ENCODE data around the gene ARL14EPL. TPM values are rescaled to one million over a fixed set of nuclear protein-coding genes. Genes with fewer than 3 reads are reported as not detected.

The ARL14EPL gene
- total and polyA plus RNA-seq, 5 donors from 2014 or later, result not detected

DNA sequence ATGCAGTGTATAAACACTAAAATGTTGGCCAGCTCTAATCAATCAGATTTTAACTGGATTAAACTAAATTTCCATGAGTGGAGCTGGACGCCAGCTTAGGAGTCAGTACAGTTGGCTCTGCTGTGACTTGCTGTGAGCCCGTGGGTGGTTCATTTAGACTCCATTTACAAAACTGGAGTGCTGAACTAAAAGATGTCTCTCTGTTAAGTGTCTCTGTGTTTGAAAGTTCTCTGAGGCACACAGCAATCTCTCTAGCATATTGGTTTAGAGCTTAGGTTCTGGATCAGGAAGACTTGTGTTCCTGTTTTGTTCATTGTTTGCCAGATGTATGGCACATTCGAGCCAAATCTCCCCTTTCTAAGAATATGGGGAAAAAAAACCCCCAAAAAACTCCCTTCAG lies 28.0 kb upstream of the ARL14EPL start:
- Mint-ChIP-seq H3K9me3 (no peaks in the 10 kb centered on the region), H3K4me3 (no peak overlapping the region), H3K27ac (no peak overlapping the region), H3K4me1 (no peaks in the 10 kb centered on the region), H3K27me3 (peaks cover 8% of the 10 kb centered on the region), H3K36me3 (no peaks in the 10 kb centered on the region)
- no peaks in the 10 kb centered on the region for H3K36me3 ChIP-seq (ENCODE audit: control insufficient read depth, insufficient read depth, low read length)
- H3K27ac ChIP-seq (ENCODE audit: insufficient read depth, low read length, poor library complexity, severe bottlenecking), result no peak overlapping the region
- no peak overlapping the region for H3K4me3 ChIP-seq (ENCODE audit: low read depth, low read length)
- no peaks in the 10 kb centered on the region for H3K4me1 ChIP-seq (ENCODE audit: control insufficient read depth, insufficient read depth, low read length, poor library complexity, severe bottlenecking)
- H3K9me3 ChIP-seq (ENCODE audit: control insufficient read depth in 2 of 2, low read length in 2 of 2), result no peaks in the 10 kb centered on the region
- ATAC-seq (ENCODE audit: low read depth in 2 of 2), result no peak
- H3K27me3 ChIP-seq (ENCODE audit: control insufficient read depth, insufficient read depth, low read length), result no peaks in the 10 kb centered on the region
- DNase-seq, result no peak

DNA sequence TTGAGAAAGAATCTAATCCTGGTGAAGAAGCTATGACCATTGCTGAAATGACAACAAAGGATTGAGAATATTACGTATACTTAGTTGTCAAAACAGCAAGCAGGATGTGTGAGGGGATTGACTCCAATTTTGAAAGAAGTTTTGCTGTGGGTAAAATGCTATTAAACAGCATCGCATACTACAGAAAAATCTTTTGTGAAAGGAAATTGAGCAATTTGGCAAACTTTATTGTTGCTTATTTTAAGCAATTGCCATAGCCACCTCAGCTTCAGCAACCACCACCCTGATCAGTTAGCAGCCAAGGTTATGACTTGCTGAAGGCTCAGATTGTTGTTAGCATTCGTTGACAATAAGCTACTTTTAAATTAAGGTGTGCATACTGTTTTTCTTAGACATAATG lies 22.5 kb upstream of the ARL14EPL start:
- H3K9me3 ChIP-seq (ENCODE audit: control insufficient read depth in 2 of 2, low read length in 2 of 2), result no peaks in the 10 kb centered on the region
- H3K36me3 ChIP-seq (ENCODE audit: control insufficient read depth, insufficient read depth, low read length), result no peaks in the 10 kb centered on the region
- H3K4me3 Mint-ChIP-seq, result no peak overlapping the region
- no peaks in the 10 kb centered on the region for H3K4me1 ChIP-seq (ENCODE audit: control insufficient read depth, insufficient read depth, low read length, poor library complexity, severe bottlenecking)
- no peaks in the 10 kb centered on the region for H3K27me3 ChIP-seq (ENCODE audit: control insufficient read depth, insufficient read depth, low read length)
- no peaks in the 10 kb centered on the region for H3K36me3 Mint-ChIP-seq
- no peak overlapping the region for H3K4me3 ChIP-seq (ENCODE audit: low read depth, low read length)
- no peak for DNase-seq
- H3K4me1 Mint-ChIP-seq, result no peaks in the 10 kb centered on the region
- H3K27ac ChIP-seq (ENCODE audit: insufficient read depth, low read length, poor library complexity, severe bottlenecking), result no peak overlapping the region
- no peak for ATAC-seq (ENCODE audit: low read depth in 2 of 2)
- no peak overlapping the region for H3K27ac Mint-ChIP-seq
- peaks cover 0 to 1% (median 0%) of the 10 kb centered on the region in 7 donors for H3K9me3 Mint-ChIP-seq
- H3K27me3 Mint-ChIP-seq, result peaks cover 5% of the 10 kb centered on the region

DNA sequence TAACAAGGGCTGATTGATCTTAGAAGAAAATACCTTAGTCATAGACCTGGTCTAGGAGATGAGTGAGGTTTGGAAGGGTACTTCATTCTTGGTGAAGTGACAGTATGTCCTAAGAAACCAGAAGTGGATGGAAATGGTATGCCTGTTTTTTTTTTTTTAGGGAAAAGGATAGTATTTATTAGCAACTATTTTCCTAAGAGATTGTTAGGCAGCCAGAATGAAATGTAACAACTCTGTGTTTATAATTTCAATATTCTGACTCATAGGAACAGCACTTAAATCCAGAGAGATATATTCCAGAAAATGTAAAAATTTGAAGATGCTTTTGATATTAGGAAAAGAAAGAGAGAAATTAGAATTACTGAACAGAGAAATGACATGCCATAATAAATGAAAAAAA lies 21.2 kb upstream of the ARL14EPL start:
- H3K4me3 ChIP-seq (ENCODE audit: low read depth, low read length), result no peak overlapping the region
- no peak for ATAC-seq (ENCODE audit: low read depth in 2 of 2)
- peaks cover 7% of the 10 kb centered on the region for H3K27me3 Mint-ChIP-seq
- H3K27ac ChIP-seq (ENCODE audit: insufficient read depth, low read length, poor library complexity, severe bottlenecking), result no peak overlapping the region
- peaks cover 0 to 1% (median 0%) of the 10 kb centered on the region in 7 donors for H3K9me3 Mint-ChIP-seq
- H3K9me3 ChIP-seq (ENCODE audit: control insufficient read depth in 2 of 2, low read length in 2 of 2), result no peaks in the 10 kb centered on the region
- no peaks in the 10 kb centered on the region for H3K4me1 ChIP-seq (ENCODE audit: control insufficient read depth, insufficient read depth, low read length, poor library complexity, severe bottlenecking)
- no peaks in the 10 kb centered on the region for H3K36me3 Mint-ChIP-seq
- no peak overlapping the region for H3K27ac Mint-ChIP-seq
- no peak overlapping the region for H3K4me3 Mint-ChIP-seq
- no peaks in the 10 kb centered on the region for H3K4me1 Mint-ChIP-seq
- no peaks in the 10 kb centered on the region for H3K27me3 ChIP-seq (ENCODE audit: control insufficient read depth, insufficient read depth, low read length)
- no peaks in the 10 kb centered on the region for H3K36me3 ChIP-seq (ENCODE audit: control insufficient read depth, insufficient read depth, low read length)
- DNase-seq, result no peak

DNA sequence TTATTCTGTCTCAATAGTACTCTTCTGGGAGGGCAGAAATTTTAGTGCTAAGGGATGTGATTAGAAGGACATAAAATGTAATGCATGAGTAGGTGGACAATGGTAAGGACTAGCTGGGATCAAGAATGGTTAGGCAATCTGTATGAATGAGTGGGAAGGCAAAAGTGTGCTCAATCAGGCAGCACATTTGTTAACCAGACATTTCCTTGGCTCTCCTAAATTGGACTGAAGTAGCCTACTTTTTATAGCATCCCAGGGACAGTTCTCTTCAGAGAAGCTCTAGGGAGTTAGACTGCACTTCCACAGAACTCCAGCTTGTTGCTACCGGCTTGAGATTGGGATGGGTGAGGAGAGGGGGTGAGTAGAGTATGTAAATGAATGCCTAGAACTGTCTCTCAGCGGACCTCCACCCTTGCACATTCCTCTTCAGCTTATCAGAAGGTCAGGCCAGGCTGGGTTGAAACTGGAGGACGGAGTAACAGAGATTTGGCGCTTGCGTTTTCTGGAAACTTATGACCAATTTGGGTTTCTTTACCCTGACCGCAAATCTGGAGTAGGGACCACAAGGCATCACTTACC lies 19.0 kb upstream of the ARL14EPL start:
- Histone ChIP-seq H3K4me1 (ENCODE audit: control insufficient read depth, insufficient read depth, low read length, poor library complexity, severe bottlenecking) (no peaks in the 10 kb centered on the region), H3K4me3 (ENCODE audit: low read depth, low read length) (no peak overlapping the region), H3K9me3 (ENCODE audit: control insufficient read depth in 2 of 2, low read length in 2 of 2) (no peaks in the 10 kb centered on the region), H3K27ac (ENCODE audit: insufficient read depth, low read length, poor library complexity, severe bottlenecking) (no peak overlapping the region), H3K27me3 (ENCODE audit: control insufficient read depth, insufficient read depth, low read length) (peaks cover 2% of the 10 kb centered on the region), H3K36me3 (ENCODE audit: control insufficient read depth, insufficient read depth, low read length) (no peaks in the 10 kb centered on the region)
- Mint-ChIP-seq H3K4me1 (no peaks in the 10 kb centered on the region), H3K27ac (no peak overlapping the region), H3K4me3 (no peak overlapping the region), H3K27me3 (peaks cover 7% of the 10 kb centered on the region), H3K36me3 (no peaks in the 10 kb centered on the region), H3K9me3 (peaks cover 0 to 1% (median 0%) of the 10 kb centered on the region in 7 donors)
- DNase-seq (no peak), ATAC-seq (ENCODE audit: low read depth in 2 of 2) (no peak)

DNA sequence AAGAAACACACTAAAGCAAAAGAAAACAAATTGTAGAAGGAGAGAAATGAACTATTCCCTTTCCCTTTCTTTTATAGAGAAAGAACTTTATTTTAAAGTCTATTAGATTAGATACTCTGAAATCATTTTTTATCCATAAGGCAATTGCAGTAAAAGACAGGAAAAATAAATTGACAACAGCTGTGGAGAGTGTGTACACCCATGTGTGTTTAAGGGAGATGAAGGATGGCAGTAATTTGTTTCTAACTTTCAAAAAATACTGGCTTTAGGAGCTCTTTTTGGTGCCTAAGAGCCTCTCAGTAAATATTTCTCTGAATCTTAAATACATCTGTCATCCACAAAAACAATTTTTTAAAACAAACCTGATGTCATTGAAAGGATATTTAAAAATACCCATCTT lies 18.3 kb upstream of the ARL14EPL start:
- ATAC-seq (ENCODE audit: low read depth in 2 of 2), result no peak
- Mint-ChIP-seq H3K36me3 (no peaks in the 10 kb centered on the region), H3K9me3 (peaks cover 0 to 1% (median 0%) of the 10 kb centered on the region in 7 donors), H3K4me1 (no peaks in the 10 kb centered on the region), H3K27me3 (peaks cover 9% of the 10 kb centered on the region), H3K4me3 (no peak overlapping the region), H3K27ac (no peak overlapping the region)
- Histone ChIP-seq H3K4me1 (ENCODE audit: control insufficient read depth, insufficient read depth, low read length, poor library complexity, severe bottlenecking) (no peaks in the 10 kb centered on the region), H3K36me3 (ENCODE audit: control insufficient read depth, insufficient read depth, low read length) (no peaks in the 10 kb centered on the region), H3K4me3 (ENCODE audit: low read depth, low read length) (no peak overlapping the region), H3K27me3 (ENCODE audit: control insufficient read depth, insufficient read depth, low read length) (peaks cover 2% of the 10 kb centered on the region), H3K9me3 (ENCODE audit: control insufficient read depth in 2 of 2, low read length in 2 of 2) (no peaks in the 10 kb centered on the region), H3K27ac (ENCODE audit: insufficient read depth, low read length, poor library complexity, severe bottlenecking) (no peak overlapping the region)
- no peak for DNase-seq

DNA sequence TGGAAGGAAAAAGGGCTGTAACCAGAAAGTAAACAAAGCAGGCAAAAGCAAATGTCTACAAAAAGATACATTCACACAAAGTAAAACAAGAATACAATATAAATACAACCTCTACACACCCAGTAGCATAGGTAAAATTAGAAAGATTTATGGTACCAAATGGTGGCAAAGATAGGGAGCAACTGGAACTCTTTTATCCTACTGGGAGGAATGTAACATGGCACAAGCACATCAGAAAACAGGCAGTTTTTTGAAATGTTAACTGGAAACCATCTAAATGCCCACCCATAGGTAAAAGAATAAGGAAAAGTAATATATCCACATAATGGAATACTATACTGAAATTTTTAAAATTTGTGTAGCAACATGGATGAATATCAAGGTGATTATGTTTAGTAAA lies 8.7 kb upstream of the ARL14EPL start:
- Histone ChIP-seq H3K4me3 (ENCODE audit: low read depth, low read length) (no peak overlapping the region), H3K27ac (ENCODE audit: insufficient read depth, low read length, poor library complexity, severe bottlenecking) (no peak overlapping the region), H3K36me3 (ENCODE audit: control insufficient read depth, insufficient read depth, low read length) (no peaks in the 10 kb centered on the region), H3K9me3 (ENCODE audit: control insufficient read depth in 2 of 2, low read length in 2 of 2) (no peaks in the 10 kb centered on the region), H3K4me1 (ENCODE audit: control insufficient read depth, insufficient read depth, low read length, poor library complexity, severe bottlenecking) (no peaks in the 10 kb centered on the region), H3K27me3 (ENCODE audit: control insufficient read depth, insufficient read depth, low read length) (no peaks in the 10 kb centered on the region)
- ATAC-seq (ENCODE audit: low read depth in 2 of 2) (no peak), DNase-seq (no peak)
- peaks cover 0 to 5% (median 0%) of the 10 kb centered on the region in 7 donors for H3K9me3 Mint-ChIP-seq
- H3K27ac Mint-ChIP-seq, result no peak overlapping the region
- no peaks in the 10 kb centered on the region for H3K36me3 Mint-ChIP-seq
- peaks cover 0 to 4% (median 0%) of the 10 kb centered on the region in 4 donors for H3K4me1 Mint-ChIP-seq
- H3K27me3 Mint-ChIP-seq, result peaks cover 15% of the 10 kb centered on the region
- H3K4me3 Mint-ChIP-seq, result no peak overlapping the region

DNA sequence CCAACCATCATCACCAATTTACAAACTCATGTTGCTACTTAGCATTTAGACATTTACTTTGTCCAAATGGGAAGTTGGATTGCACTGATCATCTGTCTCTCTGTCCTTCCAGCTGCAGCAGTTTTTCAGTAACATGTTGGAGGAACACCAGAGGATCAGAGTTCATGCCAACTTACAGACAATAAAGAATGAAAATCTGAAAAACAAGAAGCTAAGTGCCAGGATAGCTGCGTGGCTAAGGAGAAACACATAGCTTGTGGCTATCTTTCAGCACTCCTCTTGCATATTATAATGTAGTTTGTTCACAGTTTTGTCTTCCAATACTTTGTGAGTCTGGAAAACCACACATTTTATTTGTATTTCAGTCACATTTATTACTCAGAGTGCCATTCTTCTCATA lies 6.4 kb upstream of the ARL14EPL start:
- peaks cover 0 to 4% (median 0%) of the 10 kb centered on the region in 4 donors for H3K4me1 Mint-ChIP-seq
- Histone ChIP-seq H3K36me3 (ENCODE audit: control insufficient read depth, insufficient read depth, low read length) (no peaks in the 10 kb centered on the region), H3K9me3 (ENCODE audit: control insufficient read depth in 2 of 2, low read length in 2 of 2) (no peaks in the 10 kb centered on the region), H3K4me1 (ENCODE audit: control insufficient read depth, insufficient read depth, low read length, poor library complexity, severe bottlenecking) (no peaks in the 10 kb centered on the region), H3K27ac (ENCODE audit: insufficient read depth, low read length, poor library complexity, severe bottlenecking) (no peak overlapping the region), H3K27me3 (ENCODE audit: control insufficient read depth, insufficient read depth, low read length) (peaks cover 6% of the 10 kb centered on the region), H3K4me3 (ENCODE audit: low read depth, low read length) (no peak overlapping the region)
- peaks cover 22% of the 10 kb centered on the region for H3K27me3 Mint-ChIP-seq
- no peaks in the 10 kb centered on the region for H3K36me3 Mint-ChIP-seq
- DNase-seq, result no peak
- no peak for ATAC-seq (ENCODE audit: low read depth in 2 of 2)
- peaks cover 0 to 5% (median 0%) of the 10 kb centered on the region in 7 donors for H3K9me3 Mint-ChIP-seq
- no peak overlapping the region for H3K4me3 Mint-ChIP-seq
- H3K27ac Mint-ChIP-seq, result no peak overlapping the region

DNA sequence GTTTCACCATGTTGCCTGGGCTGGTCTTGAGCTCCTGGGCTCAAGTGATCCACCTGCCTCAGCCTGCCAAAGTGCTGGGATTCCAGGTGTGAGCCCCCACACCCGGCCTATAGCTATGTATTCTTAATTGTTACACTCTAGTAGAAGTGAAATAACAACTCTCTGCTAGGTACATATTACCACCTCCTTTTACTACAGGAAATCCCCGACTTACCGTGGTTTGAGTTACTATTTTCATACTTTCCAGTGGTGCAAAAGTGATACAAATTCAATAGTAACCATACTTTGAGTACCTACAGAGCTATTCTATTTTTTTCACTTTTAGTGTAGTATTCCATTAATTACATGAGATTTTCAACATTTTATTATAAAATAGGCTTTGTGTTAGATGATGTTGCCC lies 719 bp downstream of the ARL14EPL start:
- H3K27me3 ChIP-seq (ENCODE audit: control insufficient read depth, insufficient read depth, low read length), result peaks cover 6% of the 10 kb centered on the region
- no peaks in the 10 kb centered on the region for H3K9me3 ChIP-seq (ENCODE audit: control insufficient read depth in 2 of 2, low read length in 2 of 2)
- H3K27me3 Mint-ChIP-seq, result peaks cover 42% of the 10 kb centered on the region
- DNase-seq (no peak), ATAC-seq (ENCODE audit: low read depth in 2 of 2) (no peak)
- H3K36me3 ChIP-seq (ENCODE audit: control insufficient read depth, insufficient read depth, low read length), result no peaks in the 10 kb centered on the region
- no peak overlapping the region for H3K4me3 ChIP-seq (ENCODE audit: low read depth, low read length)
- no peaks in the 10 kb centered on the region for H3K36me3 Mint-ChIP-seq
- H3K27ac Mint-ChIP-seq, result no peak overlapping the region
- H3K27ac ChIP-seq (ENCODE audit: insufficient read depth, low read length, poor library complexity, severe bottlenecking), result no peak overlapping the region
- H3K4me1 ChIP-seq (ENCODE audit: control insufficient read depth, insufficient read depth, low read length, poor library complexity, severe bottlenecking), result no peaks in the 10 kb centered on the region
- H3K9me3 Mint-ChIP-seq, result peaks cover 0 to 4% (median 0%) of the 10 kb centered on the region in 7 donors
- H3K4me1 Mint-ChIP-seq, result no peaks in the 10 kb centered on the region
- H3K4me3 Mint-ChIP-seq, result no peak overlapping the region
